Activated naive CD4-positive, alpha-beta T cell treated with anti-CD3 and anti-CD28 coated beads, Interleukin-2, amount 50 U/mL, for 16 hours (primary cell): ENCODE measurements around the gene TNS1.

ENCODE experiments used
- DNase-seq: peaks from one replicate; pipeline ENCODE4 v3.0.0-alpha.2; 2020

Gene TNS1

GRCh38 chr2:217941886-217942728 is 60.7 kb downstream of the TNS1 start:
- DNase-seq = no peak

GRCh38 chr2:217941339-217941738 is 61.5 kb downstream of the TNS1 start:
- DNase-seq = no peak

GRCh38 chr2:217940261-217941220 is 62.3 kb downstream of the TNS1 start:
- DNase-seq = no peak

GRCh38 chr2:217939629-217940245 is 63.1 kb downstream of the TNS1 start:
- no peak for DNase-seq

- DNase-seq = no peak
Measured at GRCh38 chr2:217939220-217939619, 63.6 kb downstream of the TNS1 start.

- no peak for DNase-seq
Measured at GRCh38 chr2:217938036-217938435, 64.8 kb downstream of the TNS1 start.

GRCh38 chr2:217937446-217937845 is 65.3 kb downstream of the TNS1 start:
- no peak for DNase-seq

GRCh38 chr2:217936952-217937351 is 65.8 kb downstream of the TNS1 start:
- no peak for DNase-seq

- no peak for DNase-seq
Measured at GRCh38 chr2:217935901-217936684, 66.7 kb downstream of the TNS1 start.

GRCh38 chr2:217935235-217935879 is 67.4 kb downstream of the TNS1 start:
- no peak for DNase-seq

GRCh38 chr2:217934321-217935131 is 68.3 kb downstream of the TNS1 start:
- DNase-seq = no peak

- no peak for DNase-seq
Measured at GRCh38 chr2:217933617-217933993, 69.2 kb downstream of the TNS1 start.

GRCh38 chr2:217932803-217933616 is 69.8 kb downstream of the TNS1 start:
- no peak for DNase-seq

- no peak for DNase-seq
Measured at GRCh38 chr2:217931846-217932560, 70.8 kb downstream of the TNS1 start.

- no peak for DNase-seq
Measured at GRCh38 chr2:217930761-217931563, 71.8 kb downstream of the TNS1 start.

GRCh38 chr2:217929757-217930707 is 72.8 kb downstream of the TNS1 start:
- no peak for DNase-seq

- no peak for DNase-seq
Measured at GRCh38 chr2:217929272-217929671, 73.5 kb downstream of the TNS1 start.
